Type B pancreatic cell (in vitro differentiated cells): ENCODE data around the gene VRK1. TPM values are rescaled to one million over a fixed set of nuclear protein-coding genes. Genes with fewer than 3 reads are reported as not detected.

Source experiments
- DNase-seq: peaks from one replicate; pipeline ENCODE4 v3.0.0; 2021; ENCODE audit warnings: mixed read lengths; ENCODE audit not compliant: unreplicated experiment; ENCODE audit errors: extremely low spot score
- H3K27ac Mint-ChIP-seq: 2 replicates; pipeline ENCODE4 v1.8.0; 2021; ENCODE audit warnings: mild to moderate bottlenecking, mixed read lengths
- H3K27me3 Mint-ChIP-seq: 2 replicates; pipeline ENCODE4 v1.8.0; 2021; ENCODE audit warnings: mixed read lengths
- H3K36me3 Mint-ChIP-seq: 2 replicates; pipeline ENCODE4 v1.8.0; 2021; ENCODE audit warnings: mixed read lengths
- H3K4me1 Mint-ChIP-seq: one replicate; pipeline ENCODE4 v1.8.0; 2021; ENCODE audit warnings: mixed read lengths; ENCODE audit not compliant: unreplicated experiment
- H3K4me3 Mint-ChIP-seq: 2 replicates; pipeline ENCODE4 v1.8.0; 2021; ENCODE audit warnings: mild to moderate bottlenecking, mixed read lengths
- H3K9me3 Mint-ChIP-seq: 2 replicates; pipeline ENCODE4 v1.8.0; 2021; ENCODE audit warnings: mixed read lengths
- CTCF ChIP-seq: fragments of 200-600 bp; sonication (generic); conservative IDR thresholded peaks from 2 replicates; pipeline ENCODE4 v1.5.0; 2021; ENCODE audit warnings: antibody characterized with exemption, mild to moderate bottlenecking
- total RNA-seq: library from RNA; stranded (reverse); gene quantifications from 2 replicates; pipeline ENCODE4 v1.2.1, GENCODE V29; 2021; ENCODE audit warnings: low replicate concordance

VRK1 gene
- total RNA-seq, 1 donor from 2014 or later: 36.9 TPM

- Mint-ChIP-seq H3K4me3 (no peak overlapping the region), H3K9me3 (no peaks in the 10 kb centered on the region), H3K27ac (no peak overlapping the region), H3K36me3 (no peaks in the 10 kb centered on the region), H3K4me1 (peaks cover 4% of the 10 kb centered on the region), H3K27me3 (peaks cover 5% of the 10 kb centered on the region)
- DNase-seq: no peak
- no peak for TF ChIP-seq CTCF
These were observed 44.6 kb upstream of the VRK1 start for GRCh38 chr14:96752594-96752993.

- H3K36me3 Mint-ChIP-seq: no peaks in the 10 kb centered on the region
- H3K4me1 Mint-ChIP-seq: peaks cover 4% of the 10 kb centered on the region
- no peak overlapping the region for H3K4me3 Mint-ChIP-seq
- H3K27ac Mint-ChIP-seq: no peak overlapping the region
- no peak for TF ChIP-seq CTCF
- H3K9me3 Mint-ChIP-seq: no peaks in the 10 kb centered on the region
- DNase-seq: no peak
- peaks cover 5% of the 10 kb centered on the region for H3K27me3 Mint-ChIP-seq
These were observed 42.9 kb upstream of the VRK1 start for GRCh38 chr14:96754162-96754844.

GRCh38 chr14:96754845-96755184 lies 42.4 kb upstream of the VRK1 start:
- Mint-ChIP-seq H3K27me3 (peaks cover 5% of the 10 kb centered on the region), H3K4me1 (peaks cover 4% of the 10 kb centered on the region), H3K27ac (no peak overlapping the region), H3K36me3 (no peaks in the 10 kb centered on the region), H3K9me3 (no peaks in the 10 kb centered on the region), H3K4me3 (no peak overlapping the region)
- no peak for TF ChIP-seq CTCF
- DNase-seq: no peak

- no peak overlapping the region for H3K27ac Mint-ChIP-seq
- no peaks in the 10 kb centered on the region for H3K36me3 Mint-ChIP-seq
- no peak for DNase-seq
- H3K4me3 Mint-ChIP-seq: no peak overlapping the region
- peaks cover 4% of the 10 kb centered on the region for H3K4me1 Mint-ChIP-seq
- peaks cover 13% of the 10 kb centered on the region for H3K27me3 Mint-ChIP-seq
- no peak for TF ChIP-seq CTCF
- H3K9me3 Mint-ChIP-seq: no peaks in the 10 kb centered on the region
These were observed 40.4 kb upstream of the VRK1 start for GRCh38 chr14:96756745-96757144.

- H3K4me3 Mint-ChIP-seq: no peak overlapping the region
- peaks cover 13% of the 10 kb centered on the region for H3K27me3 Mint-ChIP-seq
- TF ChIP-seq CTCF: no peak
- DNase-seq: no peak
- H3K27ac Mint-ChIP-seq: no peak overlapping the region
- H3K4me1 Mint-ChIP-seq: peaks cover 6% of the 10 kb centered on the region
- no peaks in the 10 kb centered on the region for H3K36me3 Mint-ChIP-seq
- no peaks in the 10 kb centered on the region for H3K9me3 Mint-ChIP-seq
These were observed 39.7 kb upstream of the VRK1 start for GRCh38 chr14:96757456-96757855.

- no peak for TF ChIP-seq CTCF
- Mint-ChIP-seq H3K36me3 (no peaks in the 10 kb centered on the region), H3K27me3 (peaks cover 20% of the 10 kb centered on the region), H3K4me1 (peaks cover 5% of the 10 kb centered on the region), H3K27ac (no peak overlapping the region), H3K9me3 (no peaks in the 10 kb centered on the region), H3K4me3 (no peak overlapping the region)
- DNase-seq: no peak
These were observed 36.1 kb upstream of the VRK1 start for GRCh38 chr14:96761066-96761465.
